Body of pancreas (tissue), 4 donors: ENCODE measurements around the gene MAGED4. TPM values are rescaled to one million over a fixed set of nuclear protein-coding genes. Genes with fewer than 3 reads are reported as not detected.
"Not testable (repeated sequence)": the region's sequence is repeated elsewhere in the genome, so short reads cannot be mapped to it uniquely, and the experiment has no call there.

Experiments used
- ATAC-seq: fragments of 150-250 bp; one replicate; pipeline ENCODE4 v1.9.1; 2016
- DNase-seq, 4 donors: peaks; one replicate each; pipeline ENCODE4 v3.0.0-alpha.2; 2019
- H3K27ac ChIP-seq, 4 donors: fragments of 200-600 bp; sonication (generic); 1 replicate in 3 of 4; 2 replicates in 1 of 4; pipeline versions ENCODE4 v1.5.1 to v1.6.1; 2016 to 2019; ENCODE audit warnings: mild to moderate bottlenecking in 1 of 4, mixed read lengths in 1 of 4, moderate library complexity in 1 of 4
- H3K27me3 ChIP-seq, 2 donors: fragments of 200-600 bp; sonication (generic); one replicate each; pipeline ENCODE4 v1.6.0; 2016; ENCODE audit warnings: mild to moderate bottlenecking in 1 of 2
- H3K36me3 ChIP-seq, 2 donors: fragments of 200-600 bp; sonication (generic); replicated peaks in 1 of 2; 2 replicates each; pipeline ENCODE4 v1.5.1; 2016; ENCODE audit warnings: low read depth in 2 of 2; ENCODE audit not compliant: insufficient read depth in 1 of 2
- H3K4me1 ChIP-seq: fragments of 200-600 bp; sonication (generic); one replicate; pipeline ENCODE4 v1.6.0; 2016
- H3K4me3 ChIP-seq, 2 donors: fragments of 200-600 bp; sonication (generic); 1 replicate in 1 of 2; 2 replicates in 1 of 2; pipeline ENCODE4 v1.5.1; 2016 to 2019
- H3K9me3 ChIP-seq, 3 donors: fragments of 200-600 bp; sonication (generic); 1 replicate in 2 of 3; 2 replicates in 1 of 3; pipeline ENCODE4 v1.5.1; 2016
- CTCF ChIP-seq, 7 experiments: fragments of 450-650 bp in 4 of 7; fragments of 200-600 bp in 3 of 7; sonication (generic) in 3 of 7; IDR thresholded peaks; one replicate each; pipeline ENCODE4 v1.5.1; 2016 to 2019; ENCODE audit warnings: antibody characterized with exemption in 7 of 7
- POLR2A ChIP-seq, 3 donors: fragments of 450-650 bp; IDR thresholded peaks; one replicate each; pipeline ENCODE4 v1.6.1; 2016; ENCODE audit warnings: antibody characterized with exemption in 3 of 3, mild to moderate bottlenecking in 2 of 3
- WGBS, 2 donors: methylation state at CpG; one replicate each; pipeline ENCODE4 v1.1.5; 2017; 5-methylcytosine and 5-hydroxymethylcytosine counted together
- intact Hi-C: fragments of 100-400 bp; cut with DNase I; formaldehyde crosslinking; loops from one replicate; pipeline ENCODE4 v1.15.1; 2023
- total RNA-seq, 2 donors: library from RNA; depleted of rRNA; stranded (reverse); fragments of >200 nt; gene quantifications; one replicate each; pipeline ENCODE4 v1.1.0, GENCODE V29; 2016

MAGED4 gene, protein sequence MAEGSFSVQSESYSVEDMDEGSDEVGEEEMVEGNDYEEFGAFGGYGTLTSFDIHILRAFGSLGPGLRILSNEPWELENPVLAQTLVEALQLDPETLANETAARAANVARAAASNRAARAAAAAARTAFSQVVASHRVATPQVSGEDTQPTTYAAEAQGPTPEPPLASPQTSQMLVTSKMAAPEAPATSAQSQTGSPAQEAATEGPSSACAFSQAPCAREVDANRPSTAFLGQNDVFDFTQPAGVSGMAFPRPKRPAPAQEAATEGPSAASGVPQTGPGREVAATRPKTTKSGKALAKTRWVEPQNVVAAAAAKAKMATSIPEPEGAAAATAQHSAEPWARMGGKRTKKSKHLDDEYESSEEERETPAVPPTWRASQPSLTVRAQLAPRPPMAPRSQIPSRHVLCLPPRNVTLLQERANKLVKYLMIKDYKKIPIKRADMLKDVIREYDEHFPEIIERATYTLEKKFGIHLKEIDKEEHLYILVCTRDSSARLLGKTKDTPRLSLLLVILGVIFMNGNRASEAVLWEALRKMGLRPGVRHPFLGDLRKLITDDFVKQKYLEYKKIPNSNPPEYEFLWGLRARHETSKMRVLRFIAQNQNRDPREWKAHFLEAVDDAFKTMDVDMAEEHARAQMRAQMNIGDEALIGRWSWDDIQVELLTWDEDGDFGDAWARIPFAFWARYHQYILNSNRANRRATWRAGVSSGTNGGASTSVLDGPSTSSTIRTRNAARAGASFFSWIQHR
- 1 to 10 TPM; 1.3 to 5.2 TPM for total RNA-seq

DNA sequence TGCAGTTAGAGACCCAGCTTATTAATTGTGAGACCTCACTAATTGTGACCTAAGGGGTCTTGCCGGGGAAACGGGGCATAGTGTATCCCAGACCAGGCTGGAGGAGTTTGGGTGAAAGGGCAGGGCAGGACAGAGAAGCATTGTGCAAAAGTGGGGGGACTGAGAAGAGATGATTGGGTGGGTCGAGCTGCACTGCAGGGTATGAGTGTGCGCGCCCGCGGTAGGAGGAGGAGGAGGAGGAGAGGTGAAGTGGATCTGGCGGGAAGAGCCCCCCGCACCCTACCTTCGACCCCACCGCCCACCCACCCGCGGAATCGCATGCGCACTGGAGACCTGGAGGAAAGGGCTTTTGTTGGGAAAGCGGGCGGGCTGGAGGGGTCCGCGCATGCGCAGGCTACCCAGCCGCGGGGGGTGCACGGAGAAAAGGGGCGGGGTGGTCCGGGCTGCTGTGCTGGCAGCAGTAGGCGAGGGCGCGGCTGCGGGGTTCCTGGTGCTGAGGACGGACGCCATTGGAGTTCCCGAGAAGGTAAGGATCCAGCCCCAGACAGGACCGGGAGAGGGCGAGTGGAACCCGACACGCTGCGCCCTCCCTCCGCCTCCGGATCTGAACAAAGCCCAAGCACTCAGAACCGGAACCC lies at the start of gene MAGED4:
Gene MAGED4, plus strand, starts transcription at position 449 of the 638 bp plus-strand sequence. CDS start 1,035 bp downstream, outside the sequence.
- H3K9me3 ChIP-seq, intact Hi-C loops, H3K27ac ChIP-seq, H3K4me3 ChIP-seq, H3K27me3 ChIP-seq, H3K4me1 ChIP-seq, DNase-seq, H3K36me3 ChIP-seq: not testable (repeated sequence)
- ATAC-seq, result peak; percentile 35
- no CpG with 5 or more reads among the region's 40 CpGs for WGBS, 2 donors

GRCh38 chrX:52138830-52139544 lies 45.7 kb upstream of the MAGED4 start:
- TF ChIP-seq POLR2A (IDR thresholded peaks at IDR 0.05) (no peak), CTCF (IDR thresholded peaks at IDR 0.05) (no peak)
- no peaks in the 10 kb centered on the region for H3K36me3 ChIP-seq
- intact Hi-C loops, result no loop called here
- no peaks in the 10 kb centered on the region for H3K9me3 ChIP-seq
- H3K4me1 ChIP-seq, result no peaks in the 10 kb centered on the region
- H3K27ac ChIP-seq, result no peak overlapping the region
- DNase-seq (no peak), ATAC-seq (no peak)
- no peak overlapping the region for H3K4me3 ChIP-seq
- 100% methylated on average over 2 of the region's 2 CpGs; no CpG with 5 or more reads in 1 of the 2 donors for WGBS, 2 donors
- no peaks in the 10 kb centered on the region for H3K27me3 ChIP-seq

DNA sequence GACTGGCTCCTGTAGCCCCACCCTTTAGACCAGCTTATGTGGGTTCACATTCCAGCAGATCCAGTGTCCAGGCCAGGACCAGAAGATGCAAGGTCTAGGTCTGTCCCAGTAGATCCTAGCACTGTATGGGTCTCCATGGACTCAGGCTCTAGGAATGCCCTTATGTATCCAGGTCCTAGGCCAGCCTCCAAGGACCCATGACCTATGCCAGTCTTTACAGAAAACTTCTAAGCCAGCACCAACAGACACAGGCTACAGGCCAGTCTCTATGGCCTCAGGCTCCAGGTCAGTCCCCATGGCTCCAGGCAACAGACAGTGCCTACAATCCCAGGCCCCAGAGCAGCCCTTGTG lies 45.2 kb upstream of the MAGED4 start:
- Histone ChIP-seq H3K36me3 (no peaks in the 10 kb centered on the region), H3K27ac (no peak overlapping the region), H3K9me3 (no peaks in the 10 kb centered on the region), H3K27me3 (no peaks in the 10 kb centered on the region), H3K4me3 (no peak overlapping the region), H3K4me1 (no peaks in the 10 kb centered on the region)
- no peak for TF ChIP-seq POLR2A (IDR thresholded peaks at IDR 0.05)
- no peak for TF ChIP-seq CTCF (IDR thresholded peaks at IDR 0.05)
- intact Hi-C loops, result no loop called here
- no peak for DNase-seq
- ATAC-seq, result no peak

- Histone ChIP-seq H3K27me3 (no peaks in the 10 kb centered on the region), H3K27ac (no peak overlapping the region), H3K4me3 (no peak overlapping the region), H3K36me3 (no peaks in the 10 kb centered on the region), H3K4me1 (no peaks in the 10 kb centered on the region), H3K9me3 (no peaks in the 10 kb centered on the region)
- TF ChIP-seq POLR2A (IDR thresholded peaks at IDR 0.05) (no peak), CTCF (IDR thresholded peaks at IDR 0.05) (no peak)
- intact Hi-C loops, result no loop called here
- WGBS, 2 donors, result 88% methylated on average over 1 of the region's 1 CpG; no CpG with 5 or more reads in 1 of the 2 donors
- DNase-seq (no peak), ATAC-seq (no peak)
Measured at GRCh38 chrX:52140020-52140419, 44.7 kb upstream of the MAGED4 start.

DNA sequence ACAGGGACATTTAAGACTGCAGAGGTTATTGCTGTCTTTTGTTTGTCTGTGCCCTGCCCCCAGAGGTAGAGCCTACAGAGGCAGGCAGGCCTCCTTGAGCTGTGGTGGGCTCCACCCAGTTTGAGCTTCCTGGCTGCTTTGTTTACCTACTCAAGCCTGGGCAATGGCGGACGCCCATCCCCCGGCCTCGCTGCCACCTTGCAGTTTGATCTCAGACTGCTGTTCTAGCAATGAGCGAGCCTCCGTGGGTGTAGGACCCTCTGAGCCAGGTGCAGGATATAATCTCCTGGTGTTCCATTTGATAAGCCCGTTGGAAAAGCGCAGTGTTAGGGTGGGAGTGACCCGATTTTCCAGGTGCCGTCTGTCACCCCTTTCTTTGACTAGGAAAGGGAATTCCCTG lies 34.0 kb upstream of the MAGED4 start:
- H3K4me3 ChIP-seq, H3K27me3 ChIP-seq, H3K27ac ChIP-seq, intact Hi-C loops, H3K4me1 ChIP-seq, ATAC-seq, DNase-seq, H3K36me3 ChIP-seq, H3K9me3 ChIP-seq: not testable (repeated sequence)
- WGBS, 2 donors, result 95% methylated on average over 8 of the region's 10 CpGs; no CpG with 5 or more reads in 1 of the 2 donors

DNA sequence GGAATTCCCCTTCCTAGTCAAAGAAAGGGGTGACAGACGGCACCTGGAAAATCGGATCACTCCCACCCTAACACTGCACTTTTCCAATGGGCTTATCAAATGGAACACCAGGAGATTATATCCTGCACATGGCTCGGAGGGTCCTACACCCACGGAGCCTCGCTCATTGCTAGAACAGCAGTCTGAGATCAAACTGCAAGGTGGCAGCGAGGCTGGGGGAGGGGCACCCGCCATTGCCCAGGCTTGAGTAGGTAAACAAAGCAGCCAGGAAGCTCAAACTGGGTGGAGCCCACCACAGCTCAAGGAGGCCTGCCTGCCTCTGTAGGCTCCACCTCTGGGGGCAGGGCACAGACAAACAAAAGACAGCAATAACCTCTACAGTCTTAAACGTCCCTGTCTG lies 24.5 kb upstream of the MAGED4 start:
- H3K9me3 ChIP-seq, intact Hi-C loops, DNase-seq, ATAC-seq, H3K36me3 ChIP-seq, H3K27me3 ChIP-seq, H3K27ac ChIP-seq, H3K4me3 ChIP-seq, H3K4me1 ChIP-seq: not testable (repeated sequence)
- WGBS, 2 donors, result 70 to 80% methylated on average over 1 to 8 of the region's 8 CpGs
